GM12878 (cell line): Measurements from ENCODE around the gene PRUNE2. TPM values are rescaled to one million over a fixed set of nuclear protein-coding genes. Genes with fewer than 3 reads are reported as not detected.

ENCODE experiments used
- ATAC-seq: fragments of 200-7000 bp; cut with Tn5 transposase; 3 replicates; pipeline ENCODE4 v1.9.1; 2020; ENCODE audit warnings: mild to moderate bottlenecking, moderate library complexity
- BruUV-seq: library from RNA; stranded (reverse); fragments of 400-500 nt; replicated peaks from 2 replicates; lab custom pipeline; 2021; lab: Mats Ljungman, UMichigan
- CTCF ChIA-PET: fragments of 300-600 bp; sonication (Branson Sonifier 250); formaldehyde crosslinking; extraction: SDS; loops from one replicate; lab custom pipeline; 2021; ENCODE audit warnings: inconsistent platforms; lab: Yijun Ruan, JAX
- POLR2A ChIA-PET: fragments of 350-600 bp; formaldehyde crosslinking; extraction: SDS; loops from one replicate; lab custom pipeline; 2021; ENCODE audit warnings: inconsistent platforms; lab: Charles Lee
- RAD21 ChIA-PET: fragments of 300-600 bp; sonication (Branson Sonifier 250); formaldehyde crosslinking; loops from one replicate; lab custom pipeline; 2023; ENCODE audit warnings: antibody characterized with exemption; ENCODE audit not compliant: unreplicated experiment; lab: Charles Lee
- SMC1A ChIA-PET: fragments of 300-600 bp; sonication (Branson Sonifier 250); formaldehyde crosslinking; loops from one replicate; lab custom pipeline; 2023; ENCODE audit not compliant: unreplicated experiment, uncharacterized antibody; lab: Charles Lee
- DNase-seq: peaks from one replicate; pipeline ENCODE4 v3.0.0-alpha.2; 2011; ENCODE audit warnings: low read depth, low spot score
- FAIRE-seq: peaks from 3 replicates; lab custom pipeline; 2011; peaks lifted over from hg19 to GRCh38; lab: Jason Lieb, UNC
- H2AFZ ChIP-seq: 2 replicates; pipeline ENCODE4 v1.6.0; 2011; ENCODE audit warnings: low read depth, low read length, control low read depth; ENCODE audit not compliant: control insufficient read depth
- H3K27ac ChIP-seq: 2 replicates; pipeline ENCODE4 v1.5.1; 2011; ENCODE audit warnings: control low read depth; ENCODE audit not compliant: control insufficient read depth, insufficient read depth
- H3K27me3 ChIP-seq, 2 experiments: replicated peaks in 1 of 2; 2 replicates each; pipeline versions ENCODE4 v1.6.0 to v1.6.1; 2011; ENCODE audit warnings: low read length in 1 of 2; ENCODE audit not compliant: control insufficient read depth in 2 of 2, insufficient read depth in 2 of 2
- H3K36me3 ChIP-seq, 2 experiments: 2 replicates each; pipeline ENCODE4 v1.5.1; 2011; ENCODE audit warnings: low read length in 1 of 2; ENCODE audit not compliant: control insufficient read depth in 2 of 2, insufficient read depth in 2 of 2
- H3K4me1 ChIP-seq: 2 replicates; pipeline ENCODE4 v1.6.1; 2011; ENCODE audit warnings: mild to moderate bottlenecking, low read length, moderate library complexity, mixed read lengths; ENCODE audit not compliant: control insufficient read depth, insufficient read depth
- H3K4me2 ChIP-seq: 2 replicates; pipeline ENCODE4 v1.6.0; 2011; ENCODE audit warnings: control low read depth; ENCODE audit not compliant: control insufficient read depth, insufficient read depth
- H3K4me3 ChIP-seq: fragments of 200-600 bp; sonication (generic); 2 replicates; pipeline ENCODE4 v1.5.1; 2016
- H3K79me2 ChIP-seq: 2 replicates; pipeline ENCODE4 v1.6.0; 2011; ENCODE audit warnings: low read length; ENCODE audit not compliant: control insufficient read depth, insufficient read depth
- H3K9ac ChIP-seq: 2 replicates; pipeline ENCODE4 v1.8.0; 2011; ENCODE audit warnings: low read length, control low read depth, mixed read lengths; ENCODE audit not compliant: control insufficient read depth, insufficient read depth
- H3K9me3 ChIP-seq: replicated peaks from 3 replicates; pipeline ENCODE4 v1.5.1; 2011; ENCODE audit warnings: mild to moderate bottlenecking, low read length; ENCODE audit not compliant: control insufficient read depth, insufficient read depth
- H4K20me1 ChIP-seq: 2 replicates; pipeline ENCODE4 v1.6.0; 2011; ENCODE audit not compliant: control insufficient read depth, insufficient read depth
- MAX ChIP-seq: IDR thresholded peaks from 2 replicates; pipeline ENCODE4 v1.6.1; 2012; ENCODE audit warnings: low read depth, low read length, improper control_type of control experiment
- NFXL1 ChIP-seq: fragments of 450-650 bp; IDR thresholded peaks from 2 replicates; pipeline ENCODE4 v1.6.1; 2017; ENCODE audit warnings: antibody characterized with exemption, mild to moderate bottlenecking, borderline replicate concordance
- NFYA ChIP-seq: IDR thresholded peaks from 2 replicates; pipeline ENCODE4 v1.6.1; 2011; ENCODE audit warnings: low read depth, mild to moderate bottlenecking, low read length, improper control_type of control experiment, borderline replicate concordance
- NFYB ChIP-seq: IDR thresholded peaks from 2 replicates; pipeline ENCODE4 v1.6.1; 2011; ENCODE audit warnings: low read depth, mild to moderate bottlenecking, low read length, improper control_type of control experiment, moderate library complexity; ENCODE audit not compliant: insufficient read depth
- PAX8 ChIP-seq: fragments of 450-650 bp; IDR thresholded peaks from 2 replicates; pipeline ENCODE4 v1.6.1; 2017; ENCODE audit warnings: mild to moderate bottlenecking, moderate library complexity
- SMAD1 ChIP-seq: fragments of 450-650 bp; IDR thresholded peaks from 2 replicates; pipeline ENCODE4 v1.6.1; 2018; ENCODE audit warnings: mild to moderate bottlenecking, low read depth; ENCODE audit not compliant: partially characterized antibody
- STAT1 ChIP-seq: fragments of 450-650 bp; conservative IDR thresholded peaks from 2 replicates; pipeline ENCODE4 v1.6.1; 2014; ENCODE audit warnings: antibody characterized with exemption, mild to moderate bottlenecking
- TCF3 ChIP-seq: IDR thresholded peaks from 2 replicates; pipeline ENCODE4 v1.6.1; 2012; ENCODE audit warnings: low read depth, mild to moderate bottlenecking, low read length, borderline replicate concordance; ENCODE audit not compliant: insufficient read depth
- WGBS: methylation state at CpG from one replicate; pipeline ENCODE4 v1.1.6; 2016; ENCODE audit warnings: low lambda C conversion rate; ENCODE audit not compliant: insufficient replicate concordance, insufficient coverage; ENCODE audit errors: missing lambda C conversion rate; 5-methylcytosine and 5-hydroxymethylcytosine counted together
- in situ Hi-C: fragments of 300-500 bp; cut with MboI; formaldehyde crosslinking; loops from 9 replicates; pipeline ENCODE4 v1.14.3; 2018; ENCODE audit warnings: mixed read lengths
- intact Hi-C: fragments of 100-400 bp; cut with micrococcal nuclease; formaldehyde crosslinking; loops from one replicate; pipeline ENCODE4 v1.14.2; 2022; ENCODE audit not compliant: unreplicated experiment
- polyA plus RNA-seq, 11 experiments: library from polyadenylated mRNA; depleted of rRNA in 4 of 11; unstranded in 6 of 11; stranded (reverse) in 5 of 11; fragments of >200 nt; fragmentation: Nextera tagmentation in 4 of 11; fragmentation: Illumina TruSeq in 1 of 11; extraction: Ambion mirVana in 4 of 11; extraction: Trizol in 1 of 11; gene quantifications; 1 replicate in 1 of 11; 2 replicates in 10 of 11; pipeline versions ENCODE4 v1.2.1 to v1.2.3, GENCODE V29; 2011 to 2016; ENCODE audit warnings: inconsistent platforms in 2 of 11, missing spikeins in 2 of 11, low read depth in 1 of 11
- total RNA-seq, 4 experiments: library from RNA; depleted of rRNA in 3 of 4; stranded (reverse); fragments of >200 nt in 3 of 4; fragmentation: Illumina TruSeq in 1 of 4; extraction: Trizol in 1 of 4; gene quantifications; 2 replicates each; pipeline versions ENCODE4 v1.2.1 to v1.2.3, GENCODE V29; 2013 to 2021

Gene PRUNE2
- total and polyA plus RNA-seq, 10 of the 15 experiments (the other 5 are each of a cell fraction or from before 2014, with no cell fraction given), result 0.07 to 0.63 (median 0.25) TPM

GRCh38 chr9:76580820-76581219 lies 325.1 kb downstream of the PRUNE2 start:
- POLR2A ChIA-PET, result no interaction called here
- RAD21 ChIA-PET, result no interaction called here
- CTCF ChIA-PET, result interaction anchor here (1.0 kb wide), 1 partner anchor 11 kb away, joined by 3 read pairs; no protein-coding TSS in a partner anchor
- Histone ChIP-seq H3K4me2 (no peak overlapping the region), H3K36me3 (no peaks in the 10 kb centered on the region), H4K20me1 (no peaks in the 10 kb centered on the region), H3K27me3 (no peaks in the 10 kb centered on the region), H3K27ac (no peak overlapping the region), H3K79me2 (no peaks in the 10 kb centered on the region), H3K9ac (no peak overlapping the region), H3K4me1 (peaks cover 18% of the 10 kb centered on the region), H3K9me3 (no peaks in the 10 kb centered on the region), H3K4me3 (no peak overlapping the region), H2AFZ (no peak overlapping the region)
- no TSS peak for BruUV-seq
- TF ChIP-seq MAX, result no peak
- TF ChIP-seq SMAD1, result no peak
- no peak for TF ChIP-seq TCF3
- TF ChIP-seq NFYA, result no peak
- no peak for TF ChIP-seq NFYB
- no peak for TF ChIP-seq NFXL1
- no peak for TF ChIP-seq STAT1
- no peak for TF ChIP-seq PAX8
- ATAC-seq (no peak), FAIRE-seq (no peak), DNase-seq (no peak)
- SMC1A ChIA-PET, result interaction anchor here (0.6 kb wide), 1 partner anchor 518 kb away, joined by 4 read pairs; no protein-coding TSS in a partner anchor
- WGBS, result 1% methylated on average over 3 of the region's 3 CpGs
- in situ Hi-C loops, result no loop called here
- intact Hi-C loops, result no loop called here
